ENCODE data around the gene RRP1B.

DNA sequence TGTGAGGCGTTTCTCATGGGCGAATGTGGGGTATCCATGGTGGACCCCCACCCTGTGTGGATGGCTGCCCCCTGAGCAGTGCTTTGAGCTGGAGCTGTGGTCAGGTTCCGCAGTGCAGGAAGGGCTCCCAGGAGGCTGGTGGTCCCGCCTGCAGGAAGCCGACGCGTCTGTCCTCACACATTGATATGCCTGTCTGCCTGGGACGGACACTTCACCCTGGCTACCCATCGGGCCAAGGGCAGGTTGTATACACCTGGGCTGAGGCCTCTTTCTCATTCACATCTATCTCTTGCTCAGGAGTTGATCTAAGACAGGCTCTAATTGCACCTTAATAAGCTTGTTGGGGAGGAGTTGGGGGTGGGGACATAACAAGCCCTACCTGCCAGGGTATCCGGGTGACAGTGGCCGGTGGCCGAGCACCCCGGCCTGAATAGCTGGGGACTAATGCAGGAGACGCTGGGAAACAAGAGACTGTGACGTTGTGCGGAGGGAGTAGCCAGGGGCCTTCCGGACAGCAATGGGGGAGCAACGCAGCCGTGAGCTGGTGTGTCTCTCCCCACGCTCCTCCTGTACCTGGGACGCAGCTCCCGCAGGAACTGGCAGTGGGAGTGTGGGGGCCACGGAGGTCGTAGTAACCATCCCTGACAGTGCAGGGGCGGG lies 81.3 kb downstream of the RRP1B start:
- TF ChIP-seq, protein P1, sequence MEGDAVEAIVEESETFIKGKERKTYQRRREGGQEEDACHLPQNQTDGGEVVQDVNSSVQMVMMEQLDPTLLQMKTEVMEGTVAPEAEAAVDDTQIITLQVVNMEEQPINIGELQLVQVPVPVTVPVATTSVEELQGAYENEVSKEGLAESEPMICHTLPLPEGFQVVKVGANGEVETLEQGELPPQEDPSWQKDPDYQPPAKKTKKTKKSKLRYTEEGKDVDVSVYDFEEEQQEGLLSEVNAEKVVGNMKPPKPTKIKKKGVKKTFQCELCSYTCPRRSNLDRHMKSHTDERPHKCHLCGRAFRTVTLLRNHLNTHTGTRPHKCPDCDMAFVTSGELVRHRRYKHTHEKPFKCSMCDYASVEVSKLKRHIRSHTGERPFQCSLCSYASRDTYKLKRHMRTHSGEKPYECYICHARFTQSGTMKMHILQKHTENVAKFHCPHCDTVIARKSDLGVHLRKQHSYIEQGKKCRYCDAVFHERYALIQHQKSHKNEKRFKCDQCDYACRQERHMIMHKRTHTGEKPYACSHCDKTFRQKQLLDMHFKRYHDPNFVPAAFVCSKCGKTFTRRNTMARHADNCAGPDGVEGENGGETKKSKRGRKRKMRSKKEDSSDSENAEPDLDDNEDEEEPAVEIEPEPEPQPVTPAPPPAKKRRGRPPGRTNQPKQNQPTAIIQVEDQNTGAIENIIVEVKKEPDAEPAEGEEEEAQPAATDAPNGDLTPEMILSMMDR (IDR thresholded peaks at IDR 0.05): no peak
- TF ChIP-seq EZH2 (IDR thresholded peaks at IDR 0.05; ENCODE audit: borderline replicate concordance, insufficient read depth, low read depth, low read length, poor library complexity, severe bottlenecking): no peak

Measured in B cell (primary cell).